Measurements from ENCODE around the gene LMLN. TPM values are rescaled to one million over a fixed set of nuclear protein-coding genes. Genes with fewer than 3 reads are reported as not detected.

The LMLN gene
- total and polyA plus RNA-seq, 4 donors, result 2.4 to 17.2 (median 8.2) TPM

DNA sequence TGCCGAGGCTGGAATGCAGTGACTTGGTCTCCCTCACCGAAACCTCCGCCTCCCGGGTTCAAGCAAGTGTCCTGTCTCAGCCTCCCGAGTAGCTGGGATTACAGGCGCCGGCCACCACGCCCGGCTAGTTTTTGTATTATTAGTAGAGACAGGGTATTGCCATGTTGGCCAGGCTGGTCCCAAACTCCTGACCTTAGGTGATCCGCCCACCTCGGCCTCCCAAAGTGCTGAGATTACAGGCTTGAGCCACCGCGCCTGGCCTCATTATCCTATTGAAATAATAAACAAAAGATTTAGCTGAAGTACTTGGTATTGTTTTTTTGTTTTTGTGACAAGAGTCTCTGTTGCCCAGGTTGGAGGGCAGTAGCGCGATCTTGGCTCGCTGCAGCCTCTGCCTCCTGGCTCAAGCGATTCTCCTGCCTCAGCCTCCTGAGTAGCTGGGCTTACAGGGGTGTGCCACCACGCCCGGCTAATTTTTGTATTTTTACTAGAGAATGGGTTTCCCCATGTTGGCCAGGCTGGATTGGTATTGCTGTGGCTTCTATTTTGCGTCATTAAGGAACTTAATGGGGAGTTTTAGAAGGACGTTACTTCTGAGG lies 8.5 kb upstream of the LMLN start:
- peak overlapping the region in 1 of 2 donors; percentile 82 for H3K27ac ChIP-seq (ENCODE audit: low read depth in 1 of 2, low read length in 1 of 2)
- DNase-seq, result no peak
- WGBS, 2 donors, result 84 to 85% methylated on average over 21 of the region's 21 CpGs
- no peak for TF ChIP-seq CTCF (IDR thresholded peaks at IDR 0.05; ENCODE audit: control extremely low read depth, extremely low read depth)
- peaks cover 8 to 17% (median 15%) of the 10 kb centered on the region in 5 donors for H3K4me1 ChIP-seq (ENCODE audit: control insufficient read depth in 5 of 5, insufficient read depth in 5 of 5, low read length in 5 of 5)
- ATAC-seq (ENCODE audit: insufficient read depth, low FRiP score), result no peak
- no peaks in the 10 kb centered on the region for H3K9me3 ChIP-seq (ENCODE audit: control insufficient read depth in 4 of 4, insufficient read depth in 3 of 4, low read length in 3 of 4)
- H3K36me3 ChIP-seq (ENCODE audit: control insufficient read depth in 4 of 4, insufficient read depth in 4 of 4, low read length in 4 of 4), result peaks cover 16 to 40% (median 33%) of the 10 kb centered on the region in 4 donors
- H3K9ac ChIP-seq (ENCODE audit: insufficient read depth in 1 of 2, low read length in 2 of 2), result peak overlapping the region; percentile 99
- no peak overlapping the region for H3K4me3 ChIP-seq
- no peaks in the 10 kb centered on the region for H3K27me3 ChIP-seq (ENCODE audit: control insufficient read depth in 3 of 3, insufficient read depth in 3 of 3, low read length in 2 of 3)

DNA sequence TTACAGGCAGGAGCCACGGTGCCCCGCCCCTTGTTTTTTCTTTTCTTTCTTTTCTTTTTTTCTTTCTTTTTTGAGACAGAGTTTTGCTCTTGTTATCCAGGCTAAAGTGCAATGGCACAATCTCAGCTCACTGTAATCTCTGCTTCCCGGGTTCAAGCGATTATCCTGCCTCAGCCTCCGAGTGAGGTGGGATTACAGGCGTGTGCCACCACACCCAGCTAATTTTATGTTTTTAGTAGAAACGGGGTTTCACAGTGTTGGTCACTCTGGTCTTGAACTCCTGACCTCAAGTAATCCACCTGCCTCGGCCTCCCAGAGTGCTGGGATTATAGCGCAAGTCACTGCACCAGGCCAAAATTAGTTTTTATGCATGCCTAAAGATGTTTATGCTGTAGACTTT lies 7.6 kb upstream of the LMLN start:
- ATAC-seq (ENCODE audit: insufficient read depth, low FRiP score) (no peak), DNase-seq (no peak)
- 93 to 96% methylated on average over 9 of the region's 9 CpGs for WGBS, 2 donors
- Histone ChIP-seq H3K4me1 (ENCODE audit: control insufficient read depth in 5 of 5, insufficient read depth in 5 of 5, low read length in 5 of 5) (peaks cover 8 to 21% (median 16%) of the 10 kb centered on the region in 5 donors), H3K27ac (ENCODE audit: low read depth in 1 of 2, low read length in 1 of 2) (no peak overlapping the region), H3K36me3 (ENCODE audit: control insufficient read depth in 4 of 4, insufficient read depth in 4 of 4, low read length in 4 of 4) (peaks cover 20 to 40% (median 33%) of the 10 kb centered on the region in 4 donors), H3K9me3 (ENCODE audit: control insufficient read depth in 4 of 4, insufficient read depth in 3 of 4, low read length in 3 of 4) (no peaks in the 10 kb centered on the region), H3K27me3 (ENCODE audit: control insufficient read depth in 3 of 3, insufficient read depth in 3 of 3, low read length in 2 of 3) (no peaks in the 10 kb centered on the region), H3K4me3 (no peak overlapping the region), H3K9ac (ENCODE audit: insufficient read depth in 1 of 2, low read length in 2 of 2) (no peak overlapping the region)
- TF ChIP-seq CTCF (IDR thresholded peaks at IDR 0.05; ENCODE audit: control extremely low read depth, extremely low read depth), result no peak

GRCh38 chr3:197953325-197953724 lies 6.7 kb upstream of the LMLN start:
- ATAC-seq (ENCODE audit: insufficient read depth, low FRiP score), result no peak

More at GRCh38 chr3:197953325-197953724, 6.7 kb upstream of the LMLN start:
- Histone ChIP-seq H3K36me3 (ENCODE audit: control insufficient read depth in 4 of 4, insufficient read depth in 4 of 4, low read length in 4 of 4) (peaks cover 20 to 40% (median 33%) of the 10 kb centered on the region in 4 donors), H3K27ac (ENCODE audit: low read depth in 1 of 2, low read length in 1 of 2) (peak overlapping the region in 1 of 2 donors; percentile 37), H3K4me3 (no peak overlapping the region), H3K9ac (ENCODE audit: insufficient read depth in 1 of 2, low read length in 2 of 2) (peak overlapping the region in 1 of 2 donors; percentile 57), H3K9me3 (ENCODE audit: control insufficient read depth in 4 of 4, insufficient read depth in 3 of 4, low read length in 3 of 4) (no peaks in the 10 kb centered on the region), H3K4me1 (ENCODE audit: control insufficient read depth in 5 of 5, insufficient read depth in 5 of 5, low read length in 5 of 5) (peaks cover 8 to 24% (median 16%) of the 10 kb centered on the region in 5 donors), H3K27me3 (ENCODE audit: control insufficient read depth in 3 of 3, insufficient read depth in 3 of 3, low read length in 2 of 3) (no peaks in the 10 kb centered on the region)
- TF ChIP-seq CTCF (IDR thresholded peaks at IDR 0.05; ENCODE audit: control extremely low read depth, extremely low read depth), result no peak
- DNase-seq, result no peak
- WGBS, 2 donors, result 70 to 76% methylated on average over 6 of the region's 6 CpGs

All from lung (tissue), 12 donors.